ENCODE data around the gene FBXW12. TPM values are rescaled to one million over a fixed set of nuclear protein-coding genes. Genes with fewer than 3 reads are reported as not detected.

Gene FBXW12
- total and polyA plus RNA-seq, 10 donors = 0.33 to 0.42 TPM; not detected in 8

GRCh38 chr3:48388966-48389365, 16.9 kb downstream of the FBXW12 start:
- WGBS, 5 donors = 73 to 86% (median 81%) methylated on average over 2 of the region's 2 CpGs
- no peak for DNase-seq
- intact Hi-C loops (cut with DNase I; ENCODE audit: low total_unique reads) = no loop called here
- peaks cover 0 to 5% (median 0%) of the 10 kb centered on the region in 8 donors for H3K9me3 ChIP-seq
- H3K27ac ChIP-seq = no peak overlapping the region
- H3K4me3 ChIP-seq = no peak overlapping the region
- no peaks in the 10 kb centered on the region for H3K36me3 ChIP-seq
- TF ChIP-seq POLR2A (IDR thresholded peaks at IDR 0.05) (no peak), CTCF (IDR thresholded peaks at IDR 0.05 in 8 of 11, conservative IDR thresholded peaks at IDR 0.05 in 3 of 11) (no peak), POLR2AphosphoS5 (IDR thresholded peaks at IDR 0.05) (no peak)
- no peaks in the 10 kb centered on the region for H3K4me1 ChIP-seq
- H3K27me3 ChIP-seq (replicated peaks in 1 of 7) = no peaks in the 10 kb centered on the region

GRCh38 chr3:48394391-48394790, 22.4 kb downstream of the FBXW12 start:
- H3K36me3 ChIP-seq = no peaks in the 10 kb centered on the region
- H3K27me3 ChIP-seq (replicated peaks in 1 of 7) = no peaks in the 10 kb centered on the region
- no peak for DNase-seq
- TF ChIP-seq CTCF (IDR thresholded peaks at IDR 0.05 in 8 of 11, conservative IDR thresholded peaks at IDR 0.05 in 3 of 11) (no peak), POLR2AphosphoS5 (IDR thresholded peaks at IDR 0.05) (no peak), POLR2A (IDR thresholded peaks at IDR 0.05) (no peak)
- WGBS, 5 donors = 74 to 93% (median 79%) methylated on average over 2 of the region's 2 CpGs
- H3K9me3 ChIP-seq = no peaks in the 10 kb centered on the region
- H3K4me3 ChIP-seq = no peak overlapping the region
- peaks cover 0 to 21% (median 3%) of the 10 kb centered on the region in 6 donors for H3K4me1 ChIP-seq
- H3K27ac ChIP-seq = no peak overlapping the region
- intact Hi-C loops (cut with DNase I; ENCODE audit: low total_unique reads) = no loop called here

- intact Hi-C loops (cut with DNase I; ENCODE audit: low total_unique reads) = no loop called here
- WGBS, 5 donors = 75 to 84% (median 77%) methylated on average over 3 of the region's 3 CpGs
- DNase-seq = no peak
- H3K4me3 ChIP-seq = no peak overlapping the region
- no peak overlapping the region for H3K27ac ChIP-seq
- no peak for TF ChIP-seq POLR2A (IDR thresholded peaks at IDR 0.05)
- no peak for TF ChIP-seq POLR2AphosphoS5 (IDR thresholded peaks at IDR 0.05)
- peaks cover 0 to 24% (median 3%) of the 10 kb centered on the region in 6 donors for H3K4me1 ChIP-seq
- no peaks in the 10 kb centered on the region for H3K27me3 ChIP-seq (replicated peaks in 1 of 7)
- no peaks in the 10 kb centered on the region for H3K9me3 ChIP-seq
- H3K36me3 ChIP-seq = no peaks in the 10 kb centered on the region
Observed at GRCh38 chr3:48395714-48396113, 23.7 kb downstream of the FBXW12 start.

- DNase-seq = no peak
- TF ChIP-seq POLR2AphosphoS5 (IDR thresholded peaks at IDR 0.05) (no peak), POLR2A (IDR thresholded peaks at IDR 0.05) (no peak), CTCF (IDR thresholded peaks at IDR 0.05 in 8 of 11, conservative IDR thresholded peaks at IDR 0.05 in 3 of 11) (no peak)
- 68 to 80% (median 73%) methylated on average over 6 to 9 of the region's 9 CpGs for WGBS, 5 donors
- Histone ChIP-seq H3K4me1 (peaks cover 0 to 33% (median 3%) of the 10 kb centered on the region in 6 donors), H3K4me3 (no peak overlapping the region), H3K9me3 (no peaks in the 10 kb centered on the region), H3K27ac (peak overlapping the region in 2 of 8 donors; percentile 37 to 42), H3K27me3 (replicated peaks in 1 of 7) (no peaks in the 10 kb centered on the region), H3K36me3 (no peaks in the 10 kb centered on the region)
- intact Hi-C loops (cut with DNase I; ENCODE audit: low total_unique reads) = no loop called here
Observed at GRCh38 chr3:48397767-48398681, 26.0 kb downstream of the FBXW12 start.
